ENCODE data around the gene CTNND2. TPM values are rescaled to one million over a fixed set of nuclear protein-coding genes. Genes with fewer than 3 reads are reported as not detected.
"Not testable (repeated sequence)": the region's sequence is repeated elsewhere in the genome, so short reads cannot be mapped to it uniquely, and the experiment has no call there.

Gene CTNND2
- total RNA-seq, 1 experiment from 2014 or later = not detected

- no peak for DNase-seq (ENCODE audit: low read depth)
Measured at GRCh38 chr5:11084111-11084510, 820.1 kb downstream of the CTNND2 start.

GRCh38 chr5:11082404-11082945 lies 821.8 kb downstream of the CTNND2 start:
- DNase-seq (ENCODE audit: low read depth) = no peak

- no peak for DNase-seq (ENCODE audit: low read depth)
Measured at GRCh38 chr5:11076945-11077613, 827.2 kb downstream of the CTNND2 start.

GRCh38 chr5:11075035-11075805 lies 829.0 kb downstream of the CTNND2 start:
- DNase-seq (ENCODE audit: low read depth) = no peak

- no peak for DNase-seq (ENCODE audit: low read depth)
Measured at GRCh38 chr5:11072568-11072967, 831.7 kb downstream of the CTNND2 start.

- DNase-seq (ENCODE audit: low read depth) = no peak
Measured at GRCh38 chr5:11072076-11072475, 832.2 kb downstream of the CTNND2 start.

GRCh38 chr5:11069041-11069440 lies 835.2 kb downstream of the CTNND2 start:
- peak; percentile 5 for DNase-seq (ENCODE audit: low read depth)

- not testable (repeated sequence) for DNase-seq (ENCODE audit: low read depth)
Measured at GRCh38 chr5:11065723-11066122, 838.5 kb downstream of the CTNND2 start.

GRCh38 chr5:11064763-11065450 lies 839.3 kb downstream of the CTNND2 start:
- DNase-seq (ENCODE audit: low read depth) = no peak

- no peak for DNase-seq (ENCODE audit: low read depth)
Measured at GRCh38 chr5:11062397-11062796, 841.8 kb downstream of the CTNND2 start.

- no peak for DNase-seq (ENCODE audit: low read depth)
Measured at GRCh38 chr5:11056560-11056959, 847.7 kb downstream of the CTNND2 start.

GRCh38 chr5:11054014-11054413 lies 850.2 kb downstream of the CTNND2 start:
- no peak for DNase-seq (ENCODE audit: low read depth)

GRCh38 chr5:11052871-11053270 lies 851.4 kb downstream of the CTNND2 start:
- no peak for DNase-seq (ENCODE audit: low read depth)

GRCh38 chr5:11050596-11051304 lies 853.5 kb downstream of the CTNND2 start:
- DNase-seq (ENCODE audit: low read depth) = peak; percentile 45

GRCh38 chr5:11048760-11049159 lies 855.5 kb downstream of the CTNND2 start:
- DNase-seq (ENCODE audit: low read depth) = no peak

- DNase-seq (ENCODE audit: low read depth) = no peak
Measured at GRCh38 chr5:11047625-11048024, 856.6 kb downstream of the CTNND2 start.

- peak; percentile 46 for DNase-seq (ENCODE audit: low read depth)
Measured at GRCh38 chr5:11047030-11047429, 857.2 kb downstream of the CTNND2 start.

GRCh38 chr5:11046160-11046559 lies 858.1 kb downstream of the CTNND2 start:
- peak; percentile 36 for DNase-seq (ENCODE audit: low read depth)

- DNase-seq (ENCODE audit: low read depth) = no peak
Measured at GRCh38 chr5:11045411-11045810, 858.8 kb downstream of the CTNND2 start.

- DNase-seq (ENCODE audit: low read depth) = no peak
Measured at GRCh38 chr5:11044581-11044980, 859.7 kb downstream of the CTNND2 start.

GRCh38 chr5:11043881-11044280 lies 860.4 kb downstream of the CTNND2 start:
- DNase-seq (ENCODE audit: low read depth) = no peak

- DNase-seq (ENCODE audit: low read depth) = no peak
Measured at GRCh38 chr5:11040345-11040744, 863.9 kb downstream of the CTNND2 start.

All from RPMI7951 (cell line).